ENCODE results near the gene LTK.

- TF ChIP-seq CHD1 (IDR thresholded peaks at IDR 0.05; ENCODE audit: low read depth, low read length) (no peak), MXI1 (IDR thresholded peaks at IDR 0.05; ENCODE audit: borderline replicate concordance, low read depth, low read length) (no peak), POLR2A (IDR thresholded peaks at IDR 0.05; ENCODE audit: low read depth, low read length) (no peak)
Observed at GRCh38 chr15:41483519-41483918, 30.1 kb downstream of the LTK start.

Data from IMR-90 (cell line).